Measurements from ENCODE around the gene IGSF8.

IGSF8 gene, protein sequence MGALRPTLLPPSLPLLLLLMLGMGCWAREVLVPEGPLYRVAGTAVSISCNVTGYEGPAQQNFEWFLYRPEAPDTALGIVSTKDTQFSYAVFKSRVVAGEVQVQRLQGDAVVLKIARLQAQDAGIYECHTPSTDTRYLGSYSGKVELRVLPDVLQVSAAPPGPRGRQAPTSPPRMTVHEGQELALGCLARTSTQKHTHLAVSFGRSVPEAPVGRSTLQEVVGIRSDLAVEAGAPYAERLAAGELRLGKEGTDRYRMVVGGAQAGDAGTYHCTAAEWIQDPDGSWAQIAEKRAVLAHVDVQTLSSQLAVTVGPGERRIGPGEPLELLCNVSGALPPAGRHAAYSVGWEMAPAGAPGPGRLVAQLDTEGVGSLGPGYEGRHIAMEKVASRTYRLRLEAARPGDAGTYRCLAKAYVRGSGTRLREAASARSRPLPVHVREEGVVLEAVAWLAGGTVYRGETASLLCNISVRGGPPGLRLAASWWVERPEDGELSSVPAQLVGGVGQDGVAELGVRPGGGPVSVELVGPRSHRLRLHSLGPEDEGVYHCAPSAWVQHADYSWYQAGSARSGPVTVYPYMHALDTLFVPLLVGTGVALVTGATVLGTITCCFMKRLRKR

DNA sequence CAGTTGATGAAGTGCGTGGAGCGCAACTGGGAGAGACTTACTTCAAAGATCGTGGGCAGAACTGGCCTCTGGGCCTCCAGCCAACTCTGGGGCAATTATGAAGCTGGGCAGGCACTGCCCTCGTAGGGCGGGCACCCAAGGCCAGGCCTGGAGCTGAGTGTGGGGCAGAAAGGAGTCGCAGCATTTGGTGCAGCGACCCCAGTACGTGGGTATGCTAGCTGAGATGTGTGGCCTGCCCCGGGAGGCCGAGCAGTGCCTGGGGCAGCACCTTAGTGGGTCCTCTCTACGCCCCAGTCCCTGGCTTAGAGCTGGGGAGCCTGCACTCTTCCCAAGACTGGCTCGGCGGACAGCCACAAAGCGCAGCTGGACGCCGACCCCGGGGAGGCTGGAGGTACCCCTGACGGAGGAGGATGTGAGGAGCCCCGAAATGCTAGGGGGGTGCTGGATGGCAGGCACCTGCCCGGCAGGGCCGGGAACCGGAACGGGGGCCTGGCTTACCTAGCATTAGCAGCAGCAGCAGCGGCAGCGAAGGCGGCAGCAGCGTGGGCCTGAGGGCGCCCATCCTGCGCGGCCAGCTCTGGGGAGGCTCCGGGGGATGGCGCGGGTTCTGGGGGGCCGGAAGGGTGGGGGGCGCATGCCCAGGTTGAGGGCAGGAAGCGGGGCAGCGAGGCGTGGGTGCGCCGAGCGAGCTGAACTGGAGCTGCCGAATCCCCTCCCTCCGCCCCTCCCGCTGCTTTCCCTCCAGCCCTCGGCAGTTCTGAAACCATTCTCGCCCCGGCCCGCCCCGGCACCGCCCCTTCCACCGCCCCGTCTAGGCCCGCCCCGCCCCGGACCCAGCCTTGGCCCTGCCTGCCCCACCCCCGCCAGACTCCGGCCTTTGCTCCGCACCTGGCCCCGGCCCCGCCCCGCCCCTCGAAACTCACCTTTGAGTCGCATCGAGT is at the start of gene IGSF8:
Gene IGSF8, minus strand, starts transcription at position 709 of the 941 bp plus-strand sequence. Its CDS starts 147 bp downstream, at position 562.
- no peak for DNase-seq

DNA sequence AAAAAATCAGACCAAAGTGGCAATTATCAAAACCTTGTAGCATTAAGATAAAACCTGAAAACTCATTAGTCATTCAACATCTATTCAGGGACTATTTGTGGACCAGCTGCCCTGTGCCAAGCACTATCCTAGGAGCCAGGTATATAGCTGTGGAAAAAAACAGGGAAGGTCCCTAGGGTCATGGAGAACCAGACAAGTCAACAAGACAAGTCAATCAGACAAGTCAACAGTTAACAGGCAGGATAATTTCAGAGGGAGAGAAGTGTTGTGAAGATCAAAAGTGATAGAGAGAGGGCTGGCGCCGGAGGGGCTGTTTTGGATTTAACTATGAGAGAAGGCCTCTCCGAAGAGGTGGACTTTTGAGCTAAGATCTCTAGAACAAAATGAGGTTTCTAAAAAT is 49.7 kb upstream of the IGSF8 start:
- DNase-seq = no peak

DNA sequence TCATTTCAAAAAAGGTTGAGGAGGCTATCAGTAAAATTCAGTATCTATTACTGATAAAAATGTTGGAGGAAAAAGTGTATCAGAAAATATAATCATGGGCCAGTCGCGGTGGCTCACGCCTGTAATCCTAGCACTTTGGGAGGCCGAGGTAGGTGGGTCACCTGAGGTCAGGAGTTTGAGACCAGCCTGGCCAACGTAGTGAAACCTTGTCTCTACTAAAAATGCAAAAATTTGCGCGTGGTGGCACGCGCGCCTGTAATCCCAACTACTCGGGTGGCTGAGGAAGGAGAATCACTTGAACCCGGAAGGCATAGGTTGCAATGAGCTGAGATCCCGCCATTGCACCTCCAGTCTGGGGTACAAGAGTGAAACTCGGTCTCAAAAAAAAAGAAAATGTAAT is 47.7 kb upstream of the IGSF8 start:
- DNase-seq = no peak

DNA sequence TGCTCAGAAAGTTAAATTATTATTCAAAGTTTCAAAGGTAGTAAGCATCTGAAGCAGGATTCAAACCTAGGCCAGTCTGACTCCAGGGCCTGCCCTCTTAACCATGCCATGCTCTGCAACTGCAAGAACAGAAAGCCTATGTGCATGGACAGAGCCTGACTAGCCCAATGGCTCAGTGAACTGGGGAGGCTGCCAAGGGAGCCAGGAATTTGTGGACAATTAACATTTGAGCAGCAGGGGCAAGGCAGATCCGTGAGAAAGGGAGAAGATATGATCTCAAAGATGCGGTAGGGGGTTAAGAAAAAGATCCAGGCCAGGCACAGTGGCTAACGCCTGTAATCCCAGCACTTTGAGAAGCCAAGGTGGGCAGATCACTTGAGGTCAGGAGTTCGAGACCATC is 46.5 kb upstream of the IGSF8 start:
- DNase-seq = no peak

DNA sequence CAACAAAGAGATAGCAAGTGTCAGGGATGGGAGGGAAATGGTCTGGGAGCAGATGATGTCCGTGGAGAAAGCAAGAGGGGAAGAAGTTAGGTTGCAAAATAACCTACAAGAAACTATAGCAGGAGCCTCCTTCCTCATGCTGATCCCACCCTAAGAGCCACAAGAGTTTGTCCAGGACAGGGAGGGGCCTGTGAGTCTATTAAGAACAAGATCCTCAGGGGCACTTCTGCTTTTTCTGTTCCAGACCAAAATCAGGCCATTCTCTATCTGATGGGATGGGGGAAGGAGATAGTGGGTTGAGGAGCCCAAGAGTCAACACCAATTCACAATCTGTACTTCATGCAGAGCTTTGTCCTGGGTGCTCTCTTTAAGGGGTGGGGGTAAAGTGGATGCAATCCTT is 45.3 kb upstream of the IGSF8 start:
- DNase-seq = no peak

DNA sequence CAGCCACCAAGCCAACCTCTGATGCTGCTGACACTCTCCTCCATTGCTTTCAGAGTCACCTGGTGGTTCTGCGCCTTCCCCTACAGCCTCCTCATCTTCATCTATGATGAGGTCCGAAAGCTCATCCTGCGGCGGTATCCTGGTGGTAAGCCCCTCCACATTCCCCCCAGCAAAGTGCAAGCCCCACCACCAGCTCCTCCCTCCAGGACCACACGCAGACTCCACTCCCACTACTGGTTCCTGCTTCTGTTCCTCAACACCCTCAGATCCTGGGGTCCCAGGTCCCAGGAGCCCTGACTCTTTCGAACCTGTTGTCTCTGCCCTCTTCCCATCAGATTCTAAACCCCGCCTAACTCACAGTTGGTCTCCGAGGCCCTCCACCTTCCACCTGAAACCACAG is 41.4 kb upstream of the IGSF8 start:
- no peak for DNase-seq

DNA sequence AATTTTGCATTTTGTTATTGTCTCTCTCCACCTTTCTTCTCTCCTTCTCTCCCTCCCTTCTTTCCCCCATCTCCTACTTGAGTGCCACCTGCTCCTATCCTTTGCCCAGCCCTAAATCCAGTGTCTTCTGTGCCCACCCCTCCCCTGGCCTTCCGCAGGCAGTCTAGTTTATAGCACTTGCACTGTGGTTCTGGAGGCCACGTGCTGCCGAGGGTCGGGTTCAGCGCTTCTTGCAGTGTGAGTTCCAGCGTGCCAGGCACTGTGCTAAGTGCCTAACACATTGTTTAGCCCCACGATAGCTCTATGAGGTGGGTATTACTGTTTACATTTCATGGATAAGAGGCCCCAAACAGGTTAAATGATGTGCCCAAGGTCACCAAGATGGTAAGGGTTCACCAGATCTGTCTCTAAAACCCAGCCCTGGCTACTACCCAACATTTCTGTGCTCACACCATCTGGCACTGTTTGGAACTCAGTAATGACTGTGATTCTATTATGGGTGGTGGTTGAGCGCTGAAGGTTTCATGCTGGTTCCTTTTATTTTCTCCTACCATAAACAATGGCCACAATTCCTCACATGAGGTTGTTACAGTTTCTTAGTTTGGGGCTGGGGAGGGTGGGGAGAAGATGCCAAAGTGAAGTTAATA is 38.9 kb upstream of the IGSF8 start:
- DNase-seq = no peak

DNA sequence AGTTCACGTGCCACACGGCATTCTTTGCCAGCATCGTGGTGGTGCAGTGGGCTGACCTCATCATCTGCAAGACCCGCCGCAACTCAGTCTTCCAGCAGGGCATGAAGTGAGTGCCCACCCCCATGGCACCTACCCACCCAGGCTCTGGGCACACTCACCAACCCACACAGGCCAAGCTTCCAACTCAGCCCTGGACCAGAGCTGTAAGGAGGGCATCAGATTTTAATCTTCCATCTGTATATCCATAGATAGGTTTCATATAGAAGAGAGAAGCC is 38.4 kb upstream of the IGSF8 start:
- no peak for DNase-seq

DNA sequence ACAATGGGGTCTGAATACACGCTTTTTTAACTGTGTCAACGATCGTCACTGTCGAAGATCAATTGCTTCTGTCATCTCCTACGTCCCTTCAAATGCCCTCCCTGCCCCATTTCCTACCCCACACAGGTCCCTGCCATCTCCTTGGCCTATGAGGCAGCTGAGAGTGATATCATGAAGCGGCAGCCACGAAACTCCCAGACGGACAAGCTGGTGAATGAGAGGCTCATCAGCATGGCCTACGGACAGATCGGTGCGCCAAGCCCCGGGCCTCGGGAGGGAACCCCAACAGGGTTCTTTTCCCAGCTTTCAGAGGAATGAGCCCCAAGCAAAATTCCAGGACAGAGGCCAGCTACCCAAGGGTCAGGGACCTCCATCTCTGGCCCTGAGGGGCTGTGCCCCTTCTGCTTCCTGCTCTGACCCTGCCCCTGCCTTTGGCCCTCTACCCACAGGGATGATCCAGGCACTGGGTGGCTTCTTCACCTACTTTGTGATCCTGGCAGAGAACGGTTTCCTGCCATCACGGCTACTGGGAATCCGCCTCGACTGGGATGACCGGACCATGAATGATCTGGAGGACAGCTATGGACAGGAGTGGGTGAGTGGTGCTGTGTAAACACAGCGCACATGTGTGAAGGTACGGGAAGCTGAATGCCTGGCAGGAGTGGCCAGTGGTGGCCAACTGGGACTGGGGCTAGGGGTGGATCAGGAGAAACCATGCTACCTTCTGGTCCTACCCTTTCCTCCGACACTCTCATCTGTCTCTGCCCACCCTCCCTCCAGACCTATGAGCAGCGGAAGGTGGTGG is 37.9 kb upstream of the IGSF8 start:
- DNase-seq = no peak

DNA sequence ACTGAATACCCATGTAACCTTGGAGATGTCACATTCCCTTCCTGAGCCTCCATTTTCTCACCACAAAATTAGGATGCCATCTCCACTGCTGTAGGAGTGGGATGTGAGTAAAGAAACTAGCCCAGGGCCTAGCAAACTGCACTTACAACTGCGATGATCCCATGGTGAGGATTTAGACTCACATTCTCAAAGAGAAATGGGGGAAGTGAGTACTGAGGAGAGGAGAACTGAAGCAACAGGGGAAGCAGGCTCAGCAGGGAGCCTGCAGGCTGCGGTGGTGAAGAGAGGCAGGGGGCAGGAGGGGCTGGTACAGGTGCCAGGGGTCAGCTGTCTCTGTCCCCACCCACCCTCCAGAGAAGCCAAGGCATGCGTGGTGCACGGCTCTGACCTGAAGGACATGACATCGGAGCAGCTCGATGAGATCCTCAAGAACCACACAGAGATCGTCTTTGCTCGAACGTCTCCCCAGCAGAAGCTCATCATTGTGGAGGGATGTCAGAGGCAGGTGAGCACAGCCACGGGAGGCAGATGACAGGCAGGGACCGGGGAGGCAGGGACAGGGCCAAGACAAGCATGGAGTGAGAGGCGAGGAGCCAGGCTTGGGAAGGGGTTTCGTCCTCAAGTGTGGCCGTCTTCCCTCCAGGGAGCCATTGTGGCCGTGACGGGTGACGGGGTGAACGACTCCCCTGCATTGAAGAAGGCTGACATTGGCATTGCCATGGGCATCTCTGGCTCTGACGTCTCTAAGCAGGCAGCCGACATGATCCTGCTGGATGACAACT is 36.6 kb upstream of the IGSF8 start:
- DNase-seq = no peak

DNA sequence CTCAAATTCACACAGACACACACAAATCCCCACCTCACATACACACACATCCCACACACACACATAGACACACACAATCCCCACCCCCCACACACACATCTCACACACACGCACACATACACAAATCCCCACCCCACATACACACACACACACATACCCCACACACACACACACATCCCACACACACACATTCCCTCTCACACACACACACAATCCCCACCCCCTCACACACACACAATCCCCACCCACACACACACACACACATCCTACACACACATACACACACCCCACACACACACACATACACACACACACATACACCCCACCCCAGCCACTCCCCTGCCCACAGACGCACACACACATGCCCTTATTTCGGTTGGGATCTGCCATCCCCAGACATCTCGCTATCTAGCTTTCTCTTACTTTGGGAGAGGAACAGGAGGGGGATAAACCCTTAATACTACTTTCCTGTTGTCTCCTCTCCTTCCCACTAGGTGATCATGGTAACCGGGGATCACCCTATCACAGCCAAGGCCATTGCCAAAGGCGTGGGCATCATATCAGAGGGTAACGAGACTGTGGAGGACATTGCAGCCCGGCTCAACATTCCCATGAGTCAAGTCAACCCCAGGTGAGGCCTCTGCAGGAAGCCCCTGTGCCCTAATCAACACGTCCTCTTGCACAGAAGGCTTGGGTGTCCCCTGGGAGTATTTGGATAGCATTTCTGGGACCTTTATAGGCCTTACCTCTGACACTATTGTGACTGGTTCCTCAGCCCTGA is 35.8 kb upstream of the IGSF8 start:
- no peak for DNase-seq

DNA sequence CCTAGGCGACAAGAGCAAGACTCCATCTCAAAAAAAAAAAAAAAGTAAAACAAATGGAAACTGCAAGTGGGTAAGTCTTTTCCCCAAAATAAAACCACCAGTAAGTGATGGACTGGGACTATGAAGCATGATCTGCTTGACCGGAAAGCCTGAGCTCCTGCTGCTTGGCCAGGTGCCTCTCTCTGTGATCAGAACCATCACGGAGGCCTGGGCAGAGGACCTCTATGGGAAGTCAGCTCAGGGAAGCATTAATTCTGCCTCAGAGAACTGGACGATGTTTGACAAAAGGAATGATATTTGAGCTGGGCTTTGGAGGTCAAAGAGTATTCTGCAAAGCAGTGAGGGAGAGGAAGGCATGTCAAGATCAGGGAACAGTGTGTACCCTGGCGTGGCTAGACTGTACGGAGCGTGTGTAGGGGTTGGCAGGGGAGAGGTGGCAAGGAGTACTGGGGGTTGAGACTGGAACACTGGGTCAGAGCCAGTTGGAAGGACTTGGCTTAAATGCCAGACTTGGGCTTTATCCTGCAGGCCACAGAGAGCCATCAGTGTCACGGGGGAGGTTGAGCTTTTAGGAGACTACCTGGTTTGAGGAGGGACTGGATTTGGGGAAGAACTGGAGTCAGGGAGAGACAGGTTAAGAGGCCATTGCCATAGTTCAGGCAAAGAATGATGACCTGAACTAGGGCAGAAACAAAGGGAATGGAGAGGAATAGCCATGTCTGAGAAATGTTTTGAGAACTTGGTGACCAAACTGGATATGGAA is 33.6 kb upstream of the IGSF8 start:
- DNase-seq = no peak

DNA sequence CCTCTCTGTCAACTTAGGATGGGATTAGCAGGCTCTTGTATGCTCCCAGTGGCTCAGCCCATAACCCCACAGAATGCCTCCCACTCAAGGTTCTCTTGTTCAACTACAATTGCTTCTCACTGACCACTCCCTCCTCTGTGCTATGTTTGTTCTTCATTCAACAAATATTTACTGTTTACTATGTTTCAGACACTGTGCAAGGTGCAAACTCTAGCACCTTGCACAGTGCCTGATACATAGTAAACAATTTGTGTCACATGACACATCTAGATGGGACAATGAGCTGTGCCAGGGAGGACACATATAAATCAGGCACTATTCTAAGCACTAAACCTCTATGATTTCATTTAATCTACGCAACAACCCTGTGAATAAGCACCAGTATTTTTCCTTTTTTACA is 32.5 kb upstream of the IGSF8 start:
- no peak for DNase-seq

DNA sequence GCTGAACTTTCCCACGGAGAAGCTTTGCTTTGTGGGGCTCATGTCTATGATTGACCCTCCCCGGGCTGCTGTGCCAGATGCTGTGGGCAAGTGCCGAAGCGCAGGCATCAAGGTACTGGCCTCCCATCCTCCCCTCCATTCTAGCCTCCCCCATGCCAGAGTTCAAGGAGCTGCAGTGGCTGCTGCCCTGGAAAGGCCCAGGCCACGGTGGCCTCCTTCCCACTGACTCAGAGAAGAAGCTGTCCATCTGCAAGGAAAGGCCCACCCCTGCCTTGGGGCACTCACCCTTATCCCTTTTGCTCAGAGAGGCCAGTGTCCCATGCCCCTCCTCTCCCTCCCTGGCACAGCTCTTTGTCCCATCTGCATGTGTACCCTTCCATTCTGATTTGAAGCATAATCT is 32.1 kb upstream of the IGSF8 start:
- DNase-seq = no peak

DNA sequence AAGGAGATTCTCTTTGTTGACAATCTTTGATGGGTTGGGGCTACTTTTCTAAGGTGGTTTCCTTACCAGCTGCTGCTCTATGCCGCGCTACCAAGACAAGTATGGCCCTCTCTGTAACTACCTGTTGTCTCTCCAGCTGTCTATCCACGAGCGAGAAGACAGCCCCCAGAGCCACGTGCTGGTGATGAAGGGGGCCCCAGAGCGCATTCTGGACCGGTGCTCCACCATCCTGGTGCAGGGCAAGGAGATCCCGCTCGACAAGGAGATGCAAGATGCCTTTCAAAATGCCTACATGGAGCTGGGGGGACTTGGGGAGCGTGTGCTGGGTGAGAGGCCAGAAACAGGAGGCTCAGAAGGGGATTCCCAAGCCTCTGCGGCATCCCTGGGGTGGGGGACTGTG is 31.5 kb upstream of the IGSF8 start:
- no peak for DNase-seq

DNA sequence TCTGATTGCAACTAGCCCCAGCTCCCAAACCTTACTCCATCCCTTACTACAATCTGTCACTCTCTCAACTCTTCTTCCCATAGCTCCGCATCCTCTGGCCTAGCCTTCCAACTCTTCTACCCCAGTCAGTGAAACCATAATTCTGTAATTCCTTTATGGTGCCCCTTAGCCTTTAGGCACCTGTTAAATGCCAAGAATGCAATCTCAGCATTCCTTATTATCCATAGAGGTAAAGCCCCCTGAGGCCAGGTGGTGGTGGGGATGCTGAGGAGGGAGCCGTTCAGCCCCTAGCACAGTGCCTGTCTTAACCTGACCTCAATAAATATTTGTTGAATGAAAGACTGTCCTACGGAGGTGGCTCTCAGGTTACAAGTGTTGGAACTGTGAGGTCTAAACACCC is 31.1 kb upstream of the IGSF8 start:
- DNase-seq = no peak

DNA sequence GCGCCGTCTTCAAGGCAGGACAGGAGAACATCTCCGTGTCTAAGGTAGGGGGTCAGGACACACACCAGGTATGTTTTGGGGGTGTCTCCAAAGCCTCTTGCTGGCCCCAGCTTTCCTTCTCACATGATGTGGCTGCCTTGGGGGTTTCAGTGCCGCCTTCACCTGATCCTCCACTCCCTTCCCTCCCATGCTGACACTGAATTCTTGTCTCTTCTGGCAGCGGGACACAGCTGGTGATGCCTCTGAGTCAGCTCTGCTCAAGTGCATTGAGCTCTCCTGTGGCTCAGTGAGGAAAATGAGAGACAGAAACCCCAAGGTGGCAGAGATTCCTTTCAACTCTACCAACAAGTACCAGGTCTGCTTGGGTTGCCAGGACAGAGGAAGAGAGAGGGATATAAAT is 30.6 kb upstream of the IGSF8 start:
- no peak for DNase-seq

DNA sequence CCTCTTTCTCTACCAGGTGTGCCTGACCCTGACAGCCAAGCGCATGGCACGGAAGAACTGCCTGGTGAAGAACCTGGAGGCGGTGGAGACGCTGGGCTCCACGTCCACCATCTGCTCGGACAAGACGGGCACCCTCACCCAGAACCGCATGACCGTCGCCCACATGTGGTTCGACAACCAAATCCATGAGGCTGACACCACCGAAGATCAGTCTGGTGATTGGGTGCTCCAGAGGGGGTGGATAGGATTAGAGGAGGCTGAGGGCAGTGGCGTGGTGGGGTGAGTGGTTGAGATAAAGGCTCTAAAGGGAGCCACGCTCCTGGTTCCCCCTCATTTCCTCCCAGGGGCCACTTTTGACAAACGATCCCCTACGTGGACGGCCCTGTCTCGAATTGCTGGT is 30.2 kb upstream of the IGSF8 start:
- no peak for DNase-seq

DNA sequence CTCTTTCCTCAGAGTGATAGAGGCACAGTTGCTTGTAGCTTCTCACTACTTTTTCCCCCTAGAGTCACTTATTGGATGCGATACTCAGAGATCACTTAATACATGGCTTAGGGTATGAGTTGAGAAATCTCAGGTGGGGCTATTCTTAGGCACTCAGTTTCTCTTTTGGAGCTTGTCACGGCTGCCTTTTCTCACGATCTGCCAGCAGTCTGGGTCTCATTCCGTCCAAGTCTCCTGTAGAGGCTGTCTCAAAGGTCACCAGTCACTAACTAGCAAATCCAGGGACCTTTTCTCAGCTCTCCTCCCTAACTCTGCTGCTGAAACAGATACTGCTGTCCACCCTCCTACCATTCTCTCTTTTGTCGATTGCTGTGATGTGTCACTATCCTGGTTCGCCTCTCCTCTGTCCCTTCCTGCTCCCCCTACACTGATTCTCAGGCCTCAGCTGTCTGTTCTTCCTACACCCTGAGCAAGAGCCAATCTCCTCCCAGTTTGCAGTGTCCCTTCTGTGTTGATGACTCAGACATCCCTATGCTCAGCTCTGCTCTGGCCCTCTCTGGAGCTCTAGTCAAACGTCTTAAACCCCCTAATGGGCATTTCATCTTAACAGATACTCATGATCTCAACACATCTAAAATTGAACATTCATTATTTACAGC is 29.6 kb upstream of the IGSF8 start:
- DNase-seq = no peak
